Measurements from ENCODE around the gene GDE1.

GDE1 gene

DNA sequence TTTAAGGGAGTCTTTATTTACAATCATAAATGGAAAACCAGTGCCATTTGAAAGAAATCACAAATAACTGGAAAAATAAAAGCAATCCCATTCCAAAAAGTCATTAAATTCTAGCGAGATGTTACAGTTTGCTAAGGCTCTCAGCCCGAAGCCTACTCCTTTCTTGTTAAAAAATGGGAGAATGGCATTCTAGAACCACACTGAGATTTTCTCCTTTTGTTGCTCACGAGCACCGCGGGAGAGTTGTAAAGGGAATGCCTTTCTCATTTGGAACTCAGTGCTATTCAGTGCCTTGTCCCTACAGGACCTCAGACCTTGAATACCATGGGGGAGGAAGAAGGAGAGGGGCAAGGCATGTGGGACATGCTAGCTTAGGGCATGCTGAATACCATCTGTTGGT, 36.3 kb downstream of the GDE1 start:
- DNase-seq = no peak

- DNase-seq = no peak
Measured at GRCh38 chr16:19484096-19484495, 37.8 kb downstream of the GDE1 start.

- DNase-seq = no peak
Measured at GRCh38 chr16:19482291-19482690, 39.6 kb downstream of the GDE1 start.

DNA sequence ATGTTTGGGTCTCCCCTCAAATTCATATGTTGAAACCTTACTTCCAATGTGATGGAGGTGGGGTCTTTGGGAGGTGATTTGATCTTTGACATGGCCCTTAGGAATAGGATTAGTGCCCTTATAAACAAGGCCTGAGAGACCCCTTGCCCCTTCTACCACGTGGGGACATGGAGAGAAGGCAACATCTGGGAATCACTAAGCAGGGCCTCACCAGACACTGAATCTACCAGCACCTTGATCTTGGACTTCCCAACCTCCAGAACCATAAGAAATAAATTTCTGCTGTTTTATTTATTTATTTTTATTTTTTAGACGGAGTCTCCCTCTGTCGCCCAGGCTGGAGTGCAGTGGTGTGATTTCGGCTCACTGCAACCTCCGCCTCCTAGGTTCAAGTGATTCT, 40.1 kb downstream of the GDE1 start:
- no peak for DNase-seq

- no peak for DNase-seq
Measured at GRCh38 chr16:19481296-19481695, 40.6 kb downstream of the GDE1 start.

DNA sequence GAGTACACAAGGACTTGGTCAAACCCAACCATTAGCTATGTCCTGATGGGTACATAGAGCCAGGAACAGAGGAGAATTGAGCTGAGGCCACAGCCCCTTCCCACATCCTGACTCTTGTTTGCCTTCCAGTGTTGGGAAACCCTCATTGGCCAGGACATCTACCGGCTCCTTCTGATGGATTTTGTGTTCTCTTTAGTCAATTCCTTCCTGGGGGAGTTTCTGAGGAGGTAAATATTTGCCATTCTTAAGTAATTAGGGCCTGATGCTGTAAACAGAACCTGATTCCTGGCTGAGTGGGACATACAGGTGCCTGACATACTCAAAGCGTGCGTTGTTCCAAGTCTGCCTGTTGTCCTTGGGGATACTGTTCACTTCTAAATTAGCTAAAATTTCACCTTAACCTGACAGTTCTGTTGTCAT, 42.6 kb downstream of the GDE1 start:
- DNase-seq = no peak

DNA sequence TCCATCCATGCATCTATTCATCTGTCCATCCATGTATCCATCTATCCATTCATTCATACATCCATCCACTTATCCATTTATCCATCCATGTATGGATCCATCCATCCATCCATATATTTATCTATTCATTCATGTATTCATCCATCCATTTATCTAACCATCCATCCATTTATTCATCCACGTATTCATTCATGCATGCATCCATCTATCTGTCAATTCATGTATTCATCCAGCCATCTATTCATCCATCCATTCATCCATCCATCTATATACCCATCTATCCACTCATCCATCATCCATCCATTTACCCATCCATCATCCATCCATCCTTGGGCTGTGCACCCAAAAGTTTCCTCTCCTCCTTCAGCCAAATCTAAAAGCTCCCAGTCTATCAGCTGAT, 43.4 kb downstream of the GDE1 start:
- no peak for DNase-seq

DNA sequence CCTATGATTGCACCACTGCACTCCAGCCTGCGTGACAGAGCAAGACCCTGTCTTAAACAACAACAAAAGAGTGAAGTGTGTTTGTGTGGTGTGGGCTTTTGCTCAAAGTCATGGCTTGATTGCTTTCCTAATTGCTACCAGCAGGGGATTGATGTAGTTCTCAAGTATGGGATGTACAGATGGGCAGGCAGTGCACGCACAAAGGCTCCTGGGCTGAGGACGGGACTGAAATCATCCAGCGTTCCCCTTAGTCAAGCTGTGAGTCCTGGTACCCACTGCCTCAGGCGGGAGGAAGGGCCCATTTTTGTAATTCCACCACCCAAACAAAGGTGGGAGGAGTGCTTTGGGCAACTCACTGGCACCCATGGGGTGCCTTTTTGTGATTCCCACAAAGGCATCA, 47.3 kb downstream of the GDE1 start:
- no peak for DNase-seq

DNA sequence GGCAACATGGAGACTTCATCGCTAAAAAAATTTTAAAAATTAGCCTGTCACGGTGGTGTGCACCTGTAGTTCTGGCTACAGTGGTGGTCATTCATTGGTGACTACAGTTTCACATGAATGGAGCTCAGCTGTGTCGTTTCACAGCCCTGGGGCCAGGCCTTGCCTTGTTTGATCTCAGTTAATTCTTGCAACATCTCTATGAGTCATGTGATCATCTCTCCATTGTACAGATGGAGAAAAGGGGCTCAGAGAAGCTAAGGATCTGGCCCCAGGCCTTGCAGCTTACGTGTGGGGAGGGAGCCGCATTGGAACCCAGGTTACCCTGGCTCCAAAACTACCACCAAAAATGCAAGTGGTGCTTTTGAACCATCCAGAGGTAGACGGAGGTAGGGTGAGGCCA, 49.4 kb downstream of the GDE1 start:
- DNase-seq = no peak

- DNase-seq = no peak
Measured at GRCh38 chr16:19468300-19468699, 53.6 kb downstream of the GDE1 start.

DNA sequence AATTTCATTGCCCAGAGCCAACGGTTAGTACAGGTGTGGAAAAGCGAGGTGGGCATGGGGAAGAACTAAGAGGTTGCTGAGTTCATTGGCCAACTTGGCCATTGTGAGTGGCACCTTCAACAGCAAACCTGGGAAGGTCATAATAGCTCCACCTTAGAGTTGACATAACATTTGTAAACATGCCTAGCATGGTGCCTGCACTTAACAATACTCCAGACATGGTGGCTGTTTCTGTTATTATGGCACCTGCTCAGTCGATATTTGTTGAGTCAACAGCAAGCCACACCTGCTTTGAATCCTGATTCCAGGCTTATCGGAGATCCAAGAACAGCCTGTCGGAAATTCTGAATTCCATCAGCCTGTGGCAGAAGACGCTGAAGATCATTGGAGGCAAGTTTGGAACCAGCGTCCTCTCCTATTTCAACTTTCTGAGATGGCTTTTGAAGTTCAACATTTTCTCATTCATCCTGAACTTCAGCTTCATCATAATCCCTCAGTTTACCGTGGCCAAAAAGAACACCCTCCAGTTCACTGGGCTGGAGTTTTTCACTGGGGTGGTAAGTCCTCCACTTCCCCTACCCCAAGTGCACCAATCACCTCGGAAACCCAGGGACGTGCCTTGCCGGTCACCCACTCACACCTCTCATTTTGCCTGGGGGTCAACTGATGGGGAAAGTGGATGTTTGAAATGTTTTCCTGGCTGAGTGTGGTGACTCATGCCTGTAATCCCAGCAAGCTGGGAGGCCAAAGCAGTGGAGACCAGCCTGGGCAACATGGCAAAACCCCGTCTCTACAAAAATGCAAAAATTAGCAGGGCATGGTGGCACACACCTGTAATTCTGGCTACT, 58.2 kb downstream of the GDE1 start:
- DNase-seq = no peak

DNA sequence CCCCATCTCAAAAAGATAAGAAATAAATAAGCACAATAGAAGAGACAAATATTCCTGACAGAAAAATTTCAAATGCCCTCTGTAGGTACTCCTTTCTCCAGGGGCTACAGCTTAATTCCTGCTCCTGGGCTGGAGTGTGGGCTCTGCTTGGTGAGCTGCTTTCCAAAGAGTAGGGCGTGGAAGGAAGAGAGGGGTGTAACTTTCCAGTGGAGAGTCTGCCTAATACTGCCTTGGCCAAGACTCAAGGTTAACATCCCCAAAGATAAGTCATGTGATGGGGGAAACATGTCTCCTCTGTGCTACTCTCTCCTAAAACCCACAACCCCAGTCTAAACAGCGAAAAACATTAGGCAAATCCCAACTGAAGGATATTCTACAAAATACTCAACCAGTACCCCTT, 61.5 kb downstream of the GDE1 start:
- no peak for DNase-seq

DNA sequence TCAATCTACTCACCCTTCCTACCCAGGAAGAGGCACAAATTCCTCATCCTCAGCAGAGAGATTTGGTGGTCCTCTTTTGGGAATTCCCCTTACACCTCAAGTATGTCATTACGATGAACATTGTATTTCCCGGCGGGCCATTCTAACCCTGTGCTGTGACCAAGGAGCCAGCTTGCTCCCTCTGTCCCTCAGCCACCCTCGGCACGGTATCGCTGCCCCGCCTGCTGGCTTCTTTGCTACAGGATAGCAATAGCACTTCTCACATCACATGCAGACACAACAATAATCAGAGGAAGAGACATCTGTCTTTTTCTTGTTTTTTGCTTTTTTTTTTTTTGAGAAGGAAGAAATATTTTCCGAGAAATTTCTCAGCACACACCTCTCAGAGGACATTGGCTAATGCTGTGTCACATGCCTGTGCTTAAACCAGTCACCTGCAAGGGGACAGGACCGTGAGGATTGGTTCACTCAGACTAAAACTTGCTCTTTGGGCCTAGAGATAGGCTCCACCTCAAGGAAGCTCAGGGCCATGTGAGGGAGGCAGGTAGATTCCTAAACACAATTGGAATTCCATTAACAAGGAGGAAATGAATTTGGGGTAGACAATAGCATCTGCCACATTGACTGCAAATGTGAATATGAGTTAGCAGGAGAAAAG, 63.0 kb downstream of the GDE1 start:
- no peak for DNase-seq
